ENCODE results near the gene FAM20C.

FAM20C gene

GRCh38 chr7:208130-208673 is 15.8 kb downstream of the FAM20C start:
- no peak for TF ChIP-seq Cebpa-rat (IDR thresholded peaks at IDR 0.05)
- Histone ChIP-seq H3K27me3 (no peaks in the 10 kb centered on the region), H3K27ac (no peak overlapping the region), H3K4me3 (no peak overlapping the region), H3K9ac (no peak overlapping the region), H3K4me1 (peaks cover 38% of the 10 kb centered on the region), H3K4me2 (peak overlapping the region; percentile 56), H3K36me3 (peaks cover 84% of the 10 kb centered on the region), H4K20me1 (peaks cover 70% of the 10 kb centered on the region), H3K9me3 (peaks cover 23% of the 10 kb centered on the region)

- H3K4me3 ChIP-seq = no peak overlapping the region
- H3K9ac ChIP-seq = no peak overlapping the region
- peaks cover 70% of the 10 kb centered on the region for H4K20me1 ChIP-seq
- peaks cover 85% of the 10 kb centered on the region for H3K36me3 ChIP-seq
- H3K9me3 ChIP-seq = peaks cover 28% of the 10 kb centered on the region
- no peak for TF ChIP-seq Cebpa-rat (IDR thresholded peaks at IDR 0.05)
- H3K27me3 ChIP-seq = no peaks in the 10 kb centered on the region
- H3K4me2 ChIP-seq = peak overlapping the region; percentile 61
- no peak overlapping the region for H3K27ac ChIP-seq
- H3K4me1 ChIP-seq = peaks cover 38% of the 10 kb centered on the region
These were observed 16.4 kb downstream of the FAM20C start for GRCh38 chr7:208816-209215.

- Histone ChIP-seq H3K4me2 (peak overlapping the region; percentile 61), H3K4me3 (no peak overlapping the region), H4K20me1 (peaks cover 70% of the 10 kb centered on the region), H3K4me1 (peaks cover 42% of the 10 kb centered on the region), H3K9me3 (peaks cover 25% of the 10 kb centered on the region), H3K27me3 (no peaks in the 10 kb centered on the region), H3K36me3 (peaks cover 84% of the 10 kb centered on the region), H3K9ac (no peak overlapping the region), H3K27ac (no peak overlapping the region)
- no peak for TF ChIP-seq Cebpa-rat (IDR thresholded peaks at IDR 0.05)
These were observed 17.0 kb downstream of the FAM20C start for GRCh38 chr7:209416-209815.

- peaks cover 46% of the 10 kb centered on the region for H3K4me1 ChIP-seq
- no peak for TF ChIP-seq Cebpa-rat (IDR thresholded peaks at IDR 0.05)
- no peak overlapping the region for H3K9ac ChIP-seq
- H3K4me3 ChIP-seq = no peak overlapping the region
- H3K27me3 ChIP-seq = no peaks in the 10 kb centered on the region
- peaks cover 20% of the 10 kb centered on the region for H3K9me3 ChIP-seq
- peaks cover 70% of the 10 kb centered on the region for H4K20me1 ChIP-seq
- peaks cover 84% of the 10 kb centered on the region for H3K36me3 ChIP-seq
- peak overlapping the region; percentile 61 for H3K4me2 ChIP-seq
- H3K27ac ChIP-seq = peak overlapping the region; percentile 18; the same call in 1 of the 2 replicates
These were observed 17.5 kb downstream of the FAM20C start for GRCh38 chr7:209906-210305.

- H4K20me1 ChIP-seq = peaks cover 68% of the 10 kb centered on the region
- H3K4me1 ChIP-seq = peaks cover 47% of the 10 kb centered on the region
- no peaks in the 10 kb centered on the region for H3K27me3 ChIP-seq
- no peak for TF ChIP-seq Cebpa-rat (IDR thresholded peaks at IDR 0.05)
- peaks cover 79% of the 10 kb centered on the region for H3K36me3 ChIP-seq
- peak overlapping the region; percentile 18; the same call in 1 of the 2 replicates for H3K27ac ChIP-seq
- H3K4me3 ChIP-seq = no peak overlapping the region
- H3K9ac ChIP-seq = no peak overlapping the region
- peak overlapping the region; percentile 61 for H3K4me2 ChIP-seq
- peaks cover 14% of the 10 kb centered on the region for H3K9me3 ChIP-seq
These were observed 18.1 kb downstream of the FAM20C start for GRCh38 chr7:210401-210925.

- no peak overlapping the region; the same call in 1 of the 2 replicates for H3K27ac ChIP-seq
- H3K4me2 ChIP-seq = peak overlapping the region; percentile 61
- H3K9me3 ChIP-seq = peaks cover 8% of the 10 kb centered on the region
- H4K20me1 ChIP-seq = peaks cover 61% of the 10 kb centered on the region
- H3K9ac ChIP-seq = no peak overlapping the region
- peaks cover 47% of the 10 kb centered on the region for H3K4me1 ChIP-seq
- no peaks in the 10 kb centered on the region for H3K27me3 ChIP-seq
- H3K4me3 ChIP-seq = no peak overlapping the region
- H3K36me3 ChIP-seq = peaks cover 72% of the 10 kb centered on the region
- no peak for TF ChIP-seq Cebpa-rat (IDR thresholded peaks at IDR 0.05)
These were observed 18.8 kb downstream of the FAM20C start for GRCh38 chr7:211033-211714.

- H3K27me3 ChIP-seq = no peaks in the 10 kb centered on the region
- H3K27ac ChIP-seq = no peak overlapping the region
- H3K9me3 ChIP-seq = peaks cover 7% of the 10 kb centered on the region
- peaks cover 61% of the 10 kb centered on the region for H4K20me1 ChIP-seq
- H3K4me3 ChIP-seq = no peak overlapping the region
- no peak overlapping the region for H3K9ac ChIP-seq
- no peak for TF ChIP-seq Cebpa-rat (IDR thresholded peaks at IDR 0.05)
- peaks cover 69% of the 10 kb centered on the region for H3K36me3 ChIP-seq
- H3K4me1 ChIP-seq = peaks cover 51% of the 10 kb centered on the region
- no peak overlapping the region for H3K4me2 ChIP-seq
These were observed 19.3 kb downstream of the FAM20C start for GRCh38 chr7:211715-212058.

GRCh38 chr7:212754-213153 is 20.4 kb downstream of the FAM20C start:
- Histone ChIP-seq H4K20me1 (peaks cover 64% of the 10 kb centered on the region), H3K4me3 (no peak overlapping the region), H3K4me1 (peaks cover 51% of the 10 kb centered on the region), H3K9ac (no peak overlapping the region), H3K36me3 (peaks cover 76% of the 10 kb centered on the region), H3K27me3 (no peaks in the 10 kb centered on the region), H3K4me2 (no peak overlapping the region), H3K9me3 (peaks cover 7% of the 10 kb centered on the region), H3K27ac (no peak overlapping the region)
- no peak for TF ChIP-seq Cebpa-rat (IDR thresholded peaks at IDR 0.05)

- no peak for TF ChIP-seq Cebpa-rat (IDR thresholded peaks at IDR 0.05)
- H3K27me3 ChIP-seq = no peaks in the 10 kb centered on the region
- H4K20me1 ChIP-seq = peaks cover 64% of the 10 kb centered on the region
- no peak overlapping the region for H3K27ac ChIP-seq
- no peak overlapping the region for H3K4me2 ChIP-seq
- H3K4me1 ChIP-seq = peaks cover 44% of the 10 kb centered on the region
- H3K36me3 ChIP-seq = peaks cover 76% of the 10 kb centered on the region
- no peak overlapping the region for H3K4me3 ChIP-seq
- H3K9me3 ChIP-seq = peaks cover 7% of the 10 kb centered on the region
- no peak overlapping the region for H3K9ac ChIP-seq
These were observed 21.1 kb downstream of the FAM20C start for GRCh38 chr7:213324-213993.
